ENCODE results near the gene TNFAIP3.

GRCh38 chr6:137827977-137828810, 38.9 kb upstream of the TNFAIP3 start:
- TF ChIP-seq, protein P1, sequence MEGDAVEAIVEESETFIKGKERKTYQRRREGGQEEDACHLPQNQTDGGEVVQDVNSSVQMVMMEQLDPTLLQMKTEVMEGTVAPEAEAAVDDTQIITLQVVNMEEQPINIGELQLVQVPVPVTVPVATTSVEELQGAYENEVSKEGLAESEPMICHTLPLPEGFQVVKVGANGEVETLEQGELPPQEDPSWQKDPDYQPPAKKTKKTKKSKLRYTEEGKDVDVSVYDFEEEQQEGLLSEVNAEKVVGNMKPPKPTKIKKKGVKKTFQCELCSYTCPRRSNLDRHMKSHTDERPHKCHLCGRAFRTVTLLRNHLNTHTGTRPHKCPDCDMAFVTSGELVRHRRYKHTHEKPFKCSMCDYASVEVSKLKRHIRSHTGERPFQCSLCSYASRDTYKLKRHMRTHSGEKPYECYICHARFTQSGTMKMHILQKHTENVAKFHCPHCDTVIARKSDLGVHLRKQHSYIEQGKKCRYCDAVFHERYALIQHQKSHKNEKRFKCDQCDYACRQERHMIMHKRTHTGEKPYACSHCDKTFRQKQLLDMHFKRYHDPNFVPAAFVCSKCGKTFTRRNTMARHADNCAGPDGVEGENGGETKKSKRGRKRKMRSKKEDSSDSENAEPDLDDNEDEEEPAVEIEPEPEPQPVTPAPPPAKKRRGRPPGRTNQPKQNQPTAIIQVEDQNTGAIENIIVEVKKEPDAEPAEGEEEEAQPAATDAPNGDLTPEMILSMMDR (IDR thresholded peaks at IDR 0.05): no peak
- TF ChIP-seq POLR2A (IDR thresholded peaks at IDR 0.05): no peak
- no peak for TF ChIP-seq POLR2AphosphoS5 (IDR thresholded peaks at IDR 0.05)
